MCF 10A (cell line): ENCODE measurements around the gene HAUS8. TPM values are rescaled to one million over a fixed set of nuclear protein-coding genes. Genes with fewer than 3 reads are reported as not detected.

Source experiments
- BruUV-seq: library from RNA; stranded (reverse); fragments of 400-500 nt; replicated peaks from 2 replicates; lab custom pipeline; 2021; lab: Mats Ljungman, UMichigan
- CTCF ChIA-PET: fragments of 300-600 bp; sonication (Branson Sonifier 250); formaldehyde crosslinking; extraction: SDS; loops from one replicate; lab custom pipeline; 2021; ENCODE audit warnings: antibody characterized with exemption, inconsistent platforms; lab: Yijun Ruan, JAX
- POLR2A ChIA-PET: fragments of 300-600, 350-650 bp; sonication (Branson Sonifier 250); formaldehyde crosslinking; extraction: SDS; loops from one replicate; lab custom pipeline; 2020; ENCODE audit warnings: antibody characterized with exemption, inconsistent platforms; lab: Yijun Ruan, JAX
- DNase-seq: peaks from one replicate; pipeline ENCODE4 v3.0.0-alpha.2; 2018; ENCODE audit not compliant: unreplicated experiment
- H3K27ac Mint-ChIP-seq: one replicate; pipeline ENCODE4 v1.8.0; 2022; ENCODE audit warnings: mild to moderate bottlenecking, low read depth, mixed read lengths; ENCODE audit not compliant: unreplicated experiment
- H3K27me3 Mint-ChIP-seq: one replicate; pipeline ENCODE4 v1.8.0; 2022; ENCODE audit warnings: mixed read lengths; ENCODE audit not compliant: insufficient read depth, unreplicated experiment
- H3K36me3 Mint-ChIP-seq: one replicate; pipeline ENCODE4 v1.8.0; 2022; ENCODE audit warnings: mild to moderate bottlenecking, moderate library complexity, mixed read lengths; ENCODE audit not compliant: insufficient read depth, unreplicated experiment
- H3K4me1 Mint-ChIP-seq: one replicate; pipeline ENCODE4 v1.8.0; 2022; ENCODE audit warnings: mixed read lengths; ENCODE audit not compliant: insufficient read depth, unreplicated experiment
- H3K4me3 Mint-ChIP-seq: one replicate; pipeline ENCODE4 v1.8.0; 2022; ENCODE audit warnings: mild to moderate bottlenecking, moderate library complexity, mixed read lengths; ENCODE audit not compliant: unreplicated experiment
- H3K9me3 Mint-ChIP-seq: one replicate; pipeline ENCODE4 v1.8.0; 2022; ENCODE audit warnings: mixed read lengths; ENCODE audit not compliant: unreplicated experiment
- intact Hi-C: fragments of 100-400 bp; cut with micrococcal nuclease; formaldehyde crosslinking; loops from 2 replicates; pipeline ENCODE4 v1.14.1; 2022
- total RNA-seq: library from RNA; stranded (reverse); gene quantifications from 2 replicates; pipeline ENCODE4 v1.2.3, GENCODE V29; 2022
- TF ChIP-seq, protein P1 (sequence below): fragments of 200-600 bp; IDR thresholded peaks from one replicate; pipeline ENCODE4 v1.8.0; 2022; ENCODE audit warnings: antibody characterized with exemption, mild to moderate bottlenecking; ENCODE audit not compliant: unreplicated experiment

Gene HAUS8
- total RNA-seq, 1 experiment from 2014 or later: 8.4 TPM

DNA sequence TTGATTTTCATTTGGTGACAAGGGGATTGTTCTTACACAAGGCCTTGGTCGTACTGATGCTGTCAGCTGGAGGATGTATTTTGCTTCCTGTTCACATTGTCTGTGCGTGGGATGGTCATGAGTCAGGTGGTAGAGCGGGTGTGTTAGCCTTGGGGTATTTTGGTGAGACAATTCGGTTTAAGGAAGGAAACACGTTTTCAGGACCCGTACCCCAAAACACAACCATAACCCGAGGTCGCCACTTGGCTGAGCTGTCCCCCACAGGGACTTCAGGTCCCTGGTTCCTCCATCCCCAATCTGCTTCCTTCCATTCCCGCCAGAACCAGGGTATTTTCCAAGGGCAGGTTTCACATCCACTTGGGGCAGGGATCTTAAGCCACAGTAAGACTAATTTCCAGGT lies 15.3 kb upstream of the HAUS8 start:
- TF ChIP-seq, protein P1, sequence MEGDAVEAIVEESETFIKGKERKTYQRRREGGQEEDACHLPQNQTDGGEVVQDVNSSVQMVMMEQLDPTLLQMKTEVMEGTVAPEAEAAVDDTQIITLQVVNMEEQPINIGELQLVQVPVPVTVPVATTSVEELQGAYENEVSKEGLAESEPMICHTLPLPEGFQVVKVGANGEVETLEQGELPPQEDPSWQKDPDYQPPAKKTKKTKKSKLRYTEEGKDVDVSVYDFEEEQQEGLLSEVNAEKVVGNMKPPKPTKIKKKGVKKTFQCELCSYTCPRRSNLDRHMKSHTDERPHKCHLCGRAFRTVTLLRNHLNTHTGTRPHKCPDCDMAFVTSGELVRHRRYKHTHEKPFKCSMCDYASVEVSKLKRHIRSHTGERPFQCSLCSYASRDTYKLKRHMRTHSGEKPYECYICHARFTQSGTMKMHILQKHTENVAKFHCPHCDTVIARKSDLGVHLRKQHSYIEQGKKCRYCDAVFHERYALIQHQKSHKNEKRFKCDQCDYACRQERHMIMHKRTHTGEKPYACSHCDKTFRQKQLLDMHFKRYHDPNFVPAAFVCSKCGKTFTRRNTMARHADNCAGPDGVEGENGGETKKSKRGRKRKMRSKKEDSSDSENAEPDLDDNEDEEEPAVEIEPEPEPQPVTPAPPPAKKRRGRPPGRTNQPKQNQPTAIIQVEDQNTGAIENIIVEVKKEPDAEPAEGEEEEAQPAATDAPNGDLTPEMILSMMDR: no peak
- CTCF ChIA-PET: no interaction called here

DNA sequence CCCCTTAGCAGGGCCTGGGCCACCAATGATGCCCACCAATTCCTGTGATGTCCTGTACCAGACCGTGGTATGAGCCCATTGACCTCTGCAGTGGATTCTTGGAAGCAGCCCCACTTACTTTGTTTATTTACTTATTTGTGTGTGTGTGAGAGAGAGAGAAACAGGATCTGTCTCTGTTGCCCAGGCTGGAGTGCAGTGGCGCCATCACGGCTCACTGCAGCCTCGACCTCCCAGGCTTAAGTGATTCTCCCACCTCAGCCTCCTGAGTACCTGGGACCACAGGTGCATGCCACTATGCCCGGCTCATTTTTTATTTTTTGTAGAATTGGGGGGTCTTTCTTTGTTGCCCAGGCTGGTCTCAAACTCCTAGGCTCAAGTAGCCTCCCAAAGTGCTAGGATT lies 13.3 kb upstream of the HAUS8 start:
- no peak overlapping the region for H3K27ac Mint-ChIP-seq
- BruUV-seq: no TSS peak
- POLR2A ChIA-PET: no interaction called here

More for the DNA sequence above, 15.3 kb upstream of the HAUS8 start:
- intact Hi-C loops: no loop called here
- Mint-ChIP-seq H3K27me3 (no peaks in the 10 kb centered on the region), H3K27ac (no peak overlapping the region), H3K36me3 (peaks cover 10% of the 10 kb centered on the region), H3K9me3 (no peaks in the 10 kb centered on the region), H3K4me1 (peaks cover 6% of the 10 kb centered on the region), H3K4me3 (no peak overlapping the region)
- POLR2A ChIA-PET: no interaction called here
- no TSS peak for BruUV-seq
- DNase-seq: no peak

DNA sequence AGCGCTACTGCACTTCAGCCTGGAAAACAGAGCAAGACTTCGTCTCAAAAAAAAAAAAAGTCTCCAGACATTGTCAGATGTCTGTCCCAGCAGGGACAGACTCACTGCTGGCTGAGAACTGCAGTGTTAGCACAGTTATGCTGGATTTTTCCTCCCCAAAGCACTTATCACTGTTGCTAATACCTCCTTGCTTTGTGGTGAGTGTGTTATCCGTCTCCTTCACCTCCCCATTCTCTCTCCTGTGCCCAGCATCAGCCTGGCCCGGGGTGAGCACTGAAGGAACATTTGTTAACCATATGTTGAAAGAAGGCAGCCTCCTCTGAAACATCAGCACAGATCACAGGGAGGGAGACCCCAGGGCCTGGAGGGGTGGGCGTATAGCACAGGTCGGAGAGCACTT lies 11.6 kb upstream of the HAUS8 start:
- ChIA-PET POLR2A (no interaction called here), CTCF (interaction anchor here (0.5 kb wide), 1 partner anchor 1143 kb away, joined by 3 read pairs; no protein-coding TSS in a partner anchor)
- no peak for DNase-seq
- Mint-ChIP-seq H3K27ac (no peak overlapping the region), H3K36me3 (peaks cover 14% of the 10 kb centered on the region), H3K27me3 (no peaks in the 10 kb centered on the region), H3K9me3 (no peaks in the 10 kb centered on the region), H3K4me1 (peaks cover 6% of the 10 kb centered on the region), H3K4me3 (no peak overlapping the region)
- intact Hi-C loops: no loop called here
- TF ChIP-seq, protein P1: no peak
- no TSS peak for BruUV-seq

More for the DNA sequence above, 13.3 kb upstream of the HAUS8 start:
- CTCF ChIA-PET: interaction anchor here (0.6 kb wide), 1 partner anchor 303 kb away, joined by 4 read pairs; no protein-coding TSS in a partner anchor
- Mint-ChIP-seq H3K4me3 (no peak overlapping the region), H3K4me1 (peaks cover 6% of the 10 kb centered on the region), H3K9me3 (no peaks in the 10 kb centered on the region), H3K36me3 (peaks cover 7% of the 10 kb centered on the region), H3K27me3 (no peaks in the 10 kb centered on the region)
- intact Hi-C loops: no loop called here
- TF ChIP-seq, protein P1: no peak
- DNase-seq: no peak

DNA sequence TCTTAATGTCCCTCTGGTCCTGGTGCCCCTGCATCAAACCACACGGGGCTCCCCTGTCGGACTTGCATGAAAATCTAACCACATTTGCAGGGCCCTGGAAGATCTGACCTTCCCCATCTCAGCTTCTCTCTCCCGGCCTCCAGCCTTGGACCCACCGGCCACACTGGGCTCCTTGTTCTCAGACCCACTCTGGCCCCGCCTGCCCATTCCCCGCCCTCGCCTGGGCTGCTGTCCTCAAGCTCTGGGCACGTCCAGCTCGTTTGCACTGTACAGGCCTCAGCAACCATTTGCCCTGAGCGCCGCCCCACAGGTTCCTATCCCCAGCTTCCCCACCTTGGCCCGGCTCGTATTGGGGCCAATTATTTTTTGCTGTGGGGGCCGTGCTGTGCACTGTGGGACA lies 10.9 kb upstream of the HAUS8 start:
- no peak for DNase-seq
- POLR2A ChIA-PET: no interaction called here
- BruUV-seq: no TSS peak
- intact Hi-C loops: no loop called here
- TF ChIP-seq, protein P1: no peak
- H3K4me3 Mint-ChIP-seq: no peak overlapping the region
- CTCF ChIA-PET: interaction anchor here (0.6 to 1.6 kb wide), 4 partner anchors 8 to 175 kb away, joined by 3 to 8 read pairs (median 4); no protein-coding TSS in a partner anchor
- H3K36me3 Mint-ChIP-seq: peaks cover 14% of the 10 kb centered on the region
- no peaks in the 10 kb centered on the region for H3K9me3 Mint-ChIP-seq
- H3K27me3 Mint-ChIP-seq: no peaks in the 10 kb centered on the region
- H3K27ac Mint-ChIP-seq: no peak overlapping the region
- H3K4me1 Mint-ChIP-seq: peaks cover 6% of the 10 kb centered on the region
